Measurements from ENCODE around the gene ANKRD49.

The ANKRD49 gene

DNA sequence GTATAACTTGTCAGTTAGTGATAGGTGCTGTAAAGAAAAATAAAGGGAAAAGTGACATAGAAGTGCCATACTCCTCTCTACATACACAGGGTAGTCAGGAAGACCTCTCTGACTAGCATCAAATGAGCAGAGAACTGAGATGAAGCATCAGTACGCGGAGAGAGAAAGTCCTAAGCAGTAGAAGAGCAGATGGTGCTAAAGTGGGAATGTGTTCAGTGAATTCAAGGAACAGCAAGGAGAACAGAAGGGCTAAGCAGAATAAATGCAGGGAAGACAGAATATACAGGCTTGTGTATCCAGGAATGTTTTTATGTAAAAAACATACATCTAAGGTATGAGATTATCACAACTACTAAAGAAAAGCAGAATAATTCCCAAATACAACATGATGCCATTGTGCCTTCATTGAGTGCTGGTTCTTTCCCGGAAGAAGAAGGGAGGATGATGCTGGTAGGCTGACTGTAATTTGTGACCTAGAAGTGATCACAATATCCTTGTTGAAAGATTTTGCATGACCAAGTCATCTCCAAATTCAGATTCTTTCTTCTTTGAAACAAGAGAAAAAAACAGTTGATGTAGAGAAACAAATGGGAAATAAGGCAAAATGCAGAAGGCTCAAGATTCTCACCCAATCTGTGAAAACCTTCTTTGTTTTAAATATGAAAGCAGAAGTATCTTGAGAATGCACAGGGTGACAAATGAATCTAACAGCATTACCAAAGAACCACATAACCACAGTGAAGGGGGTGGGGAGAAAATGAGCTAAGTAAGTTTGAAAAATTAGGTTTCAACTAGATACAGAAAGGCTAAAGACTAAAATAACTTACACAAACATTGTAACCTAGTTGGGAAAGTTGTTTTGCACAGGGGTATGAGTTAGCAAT is 20.6 kb upstream of the ANKRD49 start:
- DNase-seq (ENCODE audit: low read depth): peak; percentile 82
- no peak overlapping the region for H3K4me3 ChIP-seq (ENCODE audit: low read depth, low read length)
- no peak for TF ChIP-seq POLR2A (IDR thresholded peaks at IDR 0.05; ENCODE audit: extremely low read depth, insufficient read length)
- TF ChIP-seq, protein P1, sequence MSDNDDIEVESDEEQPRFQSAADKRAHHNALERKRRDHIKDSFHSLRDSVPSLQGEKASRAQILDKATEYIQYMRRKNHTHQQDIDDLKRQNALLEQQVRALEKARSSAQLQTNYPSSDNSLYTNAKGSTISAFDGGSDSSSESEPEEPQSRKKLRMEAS (IDR thresholded peaks at IDR 0.05; ENCODE audit: low read depth, low read length): no peak

DNA sequence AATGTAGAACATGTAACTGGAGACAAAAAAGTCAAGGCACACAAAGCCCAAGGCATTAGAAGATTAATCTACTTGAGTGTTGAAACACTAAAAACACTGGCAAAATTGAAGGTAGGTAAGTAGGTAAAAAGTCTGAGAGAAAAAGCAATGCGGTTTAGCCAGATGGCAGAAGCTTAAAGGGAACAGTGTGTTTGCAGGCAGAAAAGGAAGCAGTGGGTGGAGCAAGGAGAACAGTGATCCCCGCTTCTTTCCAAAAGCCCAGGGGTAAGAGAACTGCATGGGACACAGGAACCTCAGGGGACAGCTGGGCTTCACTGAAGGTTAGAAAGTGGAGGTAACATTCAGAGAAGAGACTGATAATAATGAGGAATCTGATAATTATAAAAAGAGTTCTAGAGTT is 16.2 kb upstream of the ANKRD49 start:
- no peak for DNase-seq (ENCODE audit: low read depth)
- H3K4me3 ChIP-seq (ENCODE audit: low read depth, low read length): no peak overlapping the region
- TF ChIP-seq, protein P2, sequence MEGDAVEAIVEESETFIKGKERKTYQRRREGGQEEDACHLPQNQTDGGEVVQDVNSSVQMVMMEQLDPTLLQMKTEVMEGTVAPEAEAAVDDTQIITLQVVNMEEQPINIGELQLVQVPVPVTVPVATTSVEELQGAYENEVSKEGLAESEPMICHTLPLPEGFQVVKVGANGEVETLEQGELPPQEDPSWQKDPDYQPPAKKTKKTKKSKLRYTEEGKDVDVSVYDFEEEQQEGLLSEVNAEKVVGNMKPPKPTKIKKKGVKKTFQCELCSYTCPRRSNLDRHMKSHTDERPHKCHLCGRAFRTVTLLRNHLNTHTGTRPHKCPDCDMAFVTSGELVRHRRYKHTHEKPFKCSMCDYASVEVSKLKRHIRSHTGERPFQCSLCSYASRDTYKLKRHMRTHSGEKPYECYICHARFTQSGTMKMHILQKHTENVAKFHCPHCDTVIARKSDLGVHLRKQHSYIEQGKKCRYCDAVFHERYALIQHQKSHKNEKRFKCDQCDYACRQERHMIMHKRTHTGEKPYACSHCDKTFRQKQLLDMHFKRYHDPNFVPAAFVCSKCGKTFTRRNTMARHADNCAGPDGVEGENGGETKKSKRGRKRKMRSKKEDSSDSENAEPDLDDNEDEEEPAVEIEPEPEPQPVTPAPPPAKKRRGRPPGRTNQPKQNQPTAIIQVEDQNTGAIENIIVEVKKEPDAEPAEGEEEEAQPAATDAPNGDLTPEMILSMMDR (IDR thresholded peaks at IDR 0.05; ENCODE audit: low read depth, low read length): no peak
- TF ChIP-seq, protein P1 (IDR thresholded peaks at IDR 0.05; ENCODE audit: low read depth, low read length): no peak
- TF ChIP-seq POLR2A (IDR thresholded peaks at IDR 0.05; ENCODE audit: extremely low read depth, insufficient read length) (no peak), MYC (IDR thresholded peaks at IDR 0.05; ENCODE audit: low read depth, low read length) (no peak)

DNA sequence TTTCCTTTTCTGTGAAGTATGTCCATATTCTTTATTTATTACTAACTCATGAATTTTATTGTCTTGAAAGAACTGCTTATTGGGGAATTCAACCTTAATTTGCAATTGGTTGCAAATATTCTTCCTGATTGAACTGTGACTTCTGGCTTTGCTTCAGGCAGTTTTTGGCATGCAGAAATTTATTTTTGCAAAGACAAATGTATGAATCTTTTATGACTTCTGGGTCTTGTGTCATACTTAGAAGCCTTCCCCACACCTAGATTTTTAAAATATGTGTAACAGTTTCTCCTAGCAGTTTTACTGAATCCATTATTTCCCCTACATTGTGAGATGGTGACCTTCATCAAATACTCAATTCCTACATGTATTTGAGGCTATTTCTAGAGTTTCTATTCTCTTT is 12.4 kb upstream of the ANKRD49 start:
- DNase-seq (ENCODE audit: low read depth): no peak
- TF ChIP-seq POLR2A (IDR thresholded peaks at IDR 0.05; ENCODE audit: extremely low read depth, insufficient read length): no peak
- TF ChIP-seq MYC (IDR thresholded peaks at IDR 0.05; ENCODE audit: low read depth, low read length): no peak
- TF ChIP-seq, protein P2 (IDR thresholded peaks at IDR 0.05; ENCODE audit: low read depth, low read length): no peak
- TF ChIP-seq, protein P1 (IDR thresholded peaks at IDR 0.05; ENCODE audit: low read depth, low read length): no peak
- no peak overlapping the region for H3K4me3 ChIP-seq (ENCODE audit: low read depth, low read length)

DNA sequence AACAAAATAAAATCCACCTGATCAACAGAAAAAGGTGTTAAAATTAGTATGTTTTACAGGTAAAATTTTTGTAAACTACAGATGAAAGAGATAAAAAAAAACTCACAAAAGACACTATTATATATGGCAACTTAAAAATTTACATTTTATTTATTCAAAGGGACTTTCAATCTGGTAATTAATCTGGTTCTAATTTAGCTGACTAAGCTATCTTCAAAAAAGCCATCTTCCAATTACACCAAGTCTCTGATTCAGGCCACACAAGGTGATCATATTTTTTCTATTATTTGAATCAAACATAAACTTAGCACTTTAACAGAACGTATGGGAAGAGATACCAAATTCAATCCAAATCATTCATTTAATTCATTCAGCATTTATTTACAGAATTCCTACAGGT is 7.7 kb upstream of the ANKRD49 start:
- no peak overlapping the region for H3K4me3 ChIP-seq (ENCODE audit: low read depth, low read length)
- DNase-seq (ENCODE audit: low read depth): no peak
- TF ChIP-seq POLR2A (IDR thresholded peaks at IDR 0.05; ENCODE audit: extremely low read depth, insufficient read length): no peak
- TF ChIP-seq, protein P1 (IDR thresholded peaks at IDR 0.05; ENCODE audit: low read depth, low read length): no peak
- TF ChIP-seq, protein P2 (IDR thresholded peaks at IDR 0.05; ENCODE audit: low read depth, low read length): no peak
- no peak for TF ChIP-seq MYC (IDR thresholded peaks at IDR 0.05; ENCODE audit: low read depth, low read length)

DNA sequence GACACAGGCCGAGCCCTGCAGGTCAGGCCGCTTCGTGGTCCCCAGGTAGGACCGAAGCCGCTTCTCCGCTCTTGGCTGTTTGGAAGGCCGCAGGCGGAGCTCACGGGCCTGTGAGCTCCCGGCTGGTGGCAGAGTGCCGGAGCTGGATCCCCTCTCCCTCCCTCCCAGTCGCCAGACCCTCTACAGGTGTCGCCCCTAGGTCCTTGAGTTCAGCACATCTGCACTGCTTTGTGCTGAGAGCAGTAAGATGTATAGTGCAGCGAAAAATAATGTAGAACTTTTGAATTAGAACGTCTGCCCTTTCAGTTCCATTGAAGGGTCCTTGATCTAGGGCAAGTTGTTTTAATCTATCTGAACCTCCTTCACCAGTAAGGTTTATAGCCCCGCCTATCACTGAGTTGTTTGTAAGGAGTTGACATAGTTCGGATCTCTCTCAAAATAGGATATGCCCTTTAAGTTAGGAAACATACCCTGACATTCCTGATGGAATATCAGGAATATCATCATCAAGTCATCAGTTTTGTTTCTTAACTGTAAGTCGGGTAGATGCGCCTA is 419 bp downstream of the ANKRD49 start:
- no peak for DNase-seq (ENCODE audit: low read depth)
- H3K4me3 ChIP-seq (ENCODE audit: low read depth, low read length): peak overlapping the region; percentile 82
- TF ChIP-seq MYC (IDR thresholded peaks at IDR 0.05; ENCODE audit: low read depth, low read length) (no peak), POLR2A (IDR thresholded peaks at IDR 0.05; ENCODE audit: extremely low read depth, insufficient read length) (no peak)
- TF ChIP-seq, protein P1 (IDR thresholded peaks at IDR 0.05; ENCODE audit: low read depth, low read length): no peak
- TF ChIP-seq, protein P2 (IDR thresholded peaks at IDR 0.05; ENCODE audit: low read depth, low read length): no peak

DNA sequence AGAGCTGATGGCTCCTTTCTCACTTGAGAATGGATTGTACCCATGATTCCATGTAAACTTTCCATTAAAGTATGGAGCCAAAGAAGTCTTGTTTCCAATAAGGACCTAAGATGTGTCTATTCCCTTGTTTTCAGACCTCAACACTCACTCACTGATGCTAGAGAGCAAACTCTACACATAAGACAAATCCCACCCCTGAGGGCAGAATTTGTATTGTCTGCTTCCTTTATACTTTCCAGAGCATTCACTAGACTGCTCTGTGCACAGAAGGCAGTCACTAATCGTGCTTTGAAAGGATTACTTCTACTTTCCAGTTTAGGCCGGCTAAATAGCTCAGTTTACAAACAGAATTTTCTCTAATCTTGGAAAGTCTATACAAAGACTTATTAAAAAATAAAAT is 6.4 kb downstream of the ANKRD49 start:
- H3K4me3 ChIP-seq (ENCODE audit: low read depth, low read length): no peak overlapping the region
- TF ChIP-seq, protein P1 (IDR thresholded peaks at IDR 0.05; ENCODE audit: low read depth, low read length): no peak
- no peak for TF ChIP-seq MYC (IDR thresholded peaks at IDR 0.05; ENCODE audit: low read depth, low read length)
- TF ChIP-seq POLR2A (IDR thresholded peaks at IDR 0.05; ENCODE audit: extremely low read depth, insufficient read length): no peak
- TF ChIP-seq, protein P2 (IDR thresholded peaks at IDR 0.05; ENCODE audit: low read depth, low read length): no peak
- no peak for DNase-seq (ENCODE audit: low read depth)
